D341Med (cell line): ENCODE data around the gene RPL37A.

ENCODE experiments used
- DNase-seq: peaks from one replicate; pipeline ENCODE4 v3.0.0; 2012; ENCODE audit warnings: low spot score

The RPL37A gene

GRCh38 chr2:216548901-216549331 lies 50.3 kb downstream of the RPL37A start:
- no peak for DNase-seq

- no peak for DNase-seq
Measured at GRCh38 chr2:216549926-216550690, 51.5 kb downstream of the RPL37A start.

DNA sequence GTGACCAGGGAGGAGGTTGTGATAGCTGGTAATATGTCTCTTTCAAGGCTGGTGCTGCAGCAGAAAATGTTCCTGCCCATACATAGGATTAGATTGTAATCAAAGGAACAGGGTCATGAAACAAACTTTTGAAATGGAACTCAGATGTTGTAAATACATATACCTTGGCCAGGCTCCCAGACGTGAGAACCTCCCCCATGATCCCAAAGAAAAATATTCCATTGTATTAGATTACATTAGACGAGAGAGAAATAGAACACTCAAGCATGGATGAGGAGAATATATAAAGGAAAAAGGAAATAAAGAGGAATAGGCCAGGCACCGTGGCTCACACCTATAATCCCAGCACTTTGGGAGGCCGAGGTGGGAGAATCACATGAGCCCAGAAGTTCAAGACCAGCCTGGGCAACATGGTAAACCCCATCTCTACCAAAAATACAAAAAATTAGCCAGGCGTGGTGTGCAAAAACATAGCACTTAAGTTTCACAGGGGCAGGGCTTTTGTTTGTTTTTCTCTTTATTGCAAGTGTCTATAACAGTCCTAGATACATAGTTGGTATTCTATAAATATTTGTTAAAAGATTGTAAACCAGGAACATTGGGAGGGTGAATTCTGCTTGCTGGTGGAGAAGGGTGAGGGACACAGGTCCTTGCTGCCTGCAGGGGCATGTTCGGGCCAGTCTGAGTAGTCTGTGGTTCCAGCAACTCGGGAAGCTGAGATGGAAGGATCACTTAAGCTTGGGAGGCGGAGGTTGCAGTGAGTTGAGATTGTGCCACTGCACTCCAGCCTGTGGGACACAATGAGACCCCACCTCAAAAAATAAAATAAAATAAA lies 52.8 kb downstream of the RPL37A start:
- DNase-seq: no peak

GRCh38 chr2:216553093-216553478 lies 54.4 kb downstream of the RPL37A start:
- DNase-seq: no peak
